Stimulated activated CD4-positive, alpha-beta T cell treated with anti-CD3 and anti-CD28 coated beads, Interleukin-2, amount 100 ng/mL, for 48 hours (primary cell): ENCODE results near the gene CMIP.

ENCODE experiments used
- DNase-seq, 2 donors: peaks; one replicate each; pipeline ENCODE4 v3.0.0-alpha.2; 2020

Gene CMIP

GRCh38 chr16:81710596-81710995 lies 266.0 kb downstream of the CMIP start:
- DNase-seq = no peak

GRCh38 chr16:81711657-81712319 lies 267.2 kb downstream of the CMIP start:
- no peak for DNase-seq

GRCh38 chr16:81712681-81713080 lies 268.1 kb downstream of the CMIP start:
- DNase-seq = no peak

- no peak for DNase-seq
Observed at GRCh38 chr16:81713295-81713772, 268.7 kb downstream of the CMIP start.

- no peak for DNase-seq
Observed at GRCh38 chr16:81713796-81714195, 269.2 kb downstream of the CMIP start.

GRCh38 chr16:81714583-81714982 lies 270.0 kb downstream of the CMIP start:
- DNase-seq = no peak

- DNase-seq = no peak
Observed at GRCh38 chr16:81715358-81716196, 271.0 kb downstream of the CMIP start.

- no peak for DNase-seq
Observed at GRCh38 chr16:81716478-81717225, 272.0 kb downstream of the CMIP start.

- DNase-seq = no peak
Observed at GRCh38 chr16:81717662-81718189, 273.1 kb downstream of the CMIP start.

GRCh38 chr16:81718637-81719036 lies 274.0 kb downstream of the CMIP start:
- DNase-seq = no peak

GRCh38 chr16:81719993-81720392 lies 275.4 kb downstream of the CMIP start:
- DNase-seq = no peak

GRCh38 chr16:81720973-81721906 lies 276.6 kb downstream of the CMIP start:
- DNase-seq = no peak

- DNase-seq = peak; percentile 37 to 40
Observed at GRCh38 chr16:81723098-81723723, 278.6 kb downstream of the CMIP start.

GRCh38 chr16:81728435-81728834 lies 283.8 kb downstream of the CMIP start:
- DNase-seq = no peak

- no peak for DNase-seq
Observed at GRCh38 chr16:81729451-81729850, 284.8 kb downstream of the CMIP start.

- peak; percentile 44 to 51 for DNase-seq
Observed at GRCh38 chr16:81730090-81731051, 285.8 kb downstream of the CMIP start.

- no peak for DNase-seq
Observed at GRCh38 chr16:81731649-81732048, 287.0 kb downstream of the CMIP start.

- no peak for DNase-seq
Observed at GRCh38 chr16:81732699-81733098, 288.1 kb downstream of the CMIP start.

- DNase-seq = no peak
Observed at GRCh38 chr16:81733295-81733694, 288.7 kb downstream of the CMIP start.
